GM21390 (cell line): ENCODE measurements around the gene SV2C.

Experiments
- ATAC-seq: cut with Tn5 transposase; IDR thresholded peaks from one replicate; pipeline ENCODE4 v1.9.1; 2021; ENCODE audit not compliant: unreplicated experiment

SV2C gene

DNA sequence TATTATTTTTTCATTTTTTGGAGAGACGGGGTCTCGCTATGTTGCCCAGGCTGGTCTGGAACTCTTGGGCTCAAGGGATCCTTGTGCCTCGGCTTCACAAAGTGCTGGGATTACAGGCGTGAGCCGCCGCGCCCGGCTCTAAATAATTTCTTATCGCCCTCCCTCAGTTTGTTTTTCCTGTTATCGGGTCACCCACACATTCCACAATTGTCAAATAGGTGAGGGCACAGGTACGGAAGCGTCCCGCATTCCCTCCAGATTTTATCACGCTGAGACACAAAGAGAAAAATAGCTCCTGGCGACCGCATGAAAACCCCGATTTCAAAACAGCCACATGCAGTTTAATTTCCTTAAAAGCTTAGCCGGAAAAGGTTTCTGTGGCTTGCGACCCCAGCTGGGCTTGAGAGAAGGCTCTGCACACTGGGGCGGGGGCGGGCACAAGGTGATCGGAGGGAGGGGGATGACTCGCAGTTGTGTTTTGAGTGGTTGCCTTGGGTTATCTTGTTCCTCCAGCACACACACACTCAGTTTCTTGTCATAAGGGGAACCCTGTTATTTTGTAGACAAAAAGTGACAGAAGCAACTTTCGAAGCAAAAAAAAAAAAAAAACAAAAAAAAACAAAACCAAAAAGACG lies 319.2 kb downstream of the SV2C start:
- peak; percentile 35 for ATAC-seq

GRCh38 chr5:76402886-76403765 lies 319.9 kb downstream of the SV2C start, which contains the start of gene IQGAP2:
TSS of gene IQGAP2 (plus strand) at chr5:76403285. CDS start at chr5:76403546, 261 bp downstream.
- ATAC-seq: peak; percentile 49
